ENCODE results near the gene CPA3.

- no peak for TF ChIP-seq CTCF (IDR thresholded peaks at IDR 0.05; ENCODE audit: insufficient read depth, low read length)
- TF ChIP-seq POLR2AphosphoS5 (IDR thresholded peaks at IDR 0.05; ENCODE audit: low read depth), result no peak
- no peak for TF ChIP-seq REST (IDR thresholded peaks at IDR 0.05; ENCODE audit: insufficient replicate concordance, low read depth)
Observed at GRCh38 chr3:148820361-148821245, 44.5 kb upstream of the CPA3 start.

All from HL-60 (cell line).